Stomach (tissue), 4 donors: Measurements from ENCODE around the gene ABCB8.

Source experiments
- POLR2A ChIP-seq, 4 donors: fragments of 450-650 bp; IDR thresholded peaks; one replicate each; pipeline ENCODE4 v1.6.1; 2016; ENCODE audit warnings: antibody characterized with exemption in 4 of 4, control low read depth in 2 of 4, mild to moderate bottlenecking in 1 of 4, moderate library complexity in 1 of 4
- POLR2AphosphoS5 ChIP-seq, 3 donors: sonication (generic); formaldehyde crosslinking; IDR thresholded peaks; one replicate each; pipeline ENCODE4 v1.6.1; 2016; ENCODE audit warnings: antibody characterized with exemption in 3 of 3
- TF ChIP-seq, protein P1 (sequence below), 7 experiments: fragments of 450-650 bp in 4 of 7; fragments of 200-600 bp in 3 of 7; sonication (generic) in 3 of 7; IDR thresholded peaks; one replicate each; pipeline ENCODE4 v1.5.1; 2016 to 2019; ENCODE audit warnings: antibody characterized with exemption in 7 of 7, control low read depth in 2 of 7, mild to moderate bottlenecking in 1 of 7

- TF ChIP-seq POLR2A (IDR thresholded peaks at IDR 0.05) (no peak), POLR2AphosphoS5 (IDR thresholded peaks at IDR 0.05) (no peak)
- TF ChIP-seq, protein P1, sequence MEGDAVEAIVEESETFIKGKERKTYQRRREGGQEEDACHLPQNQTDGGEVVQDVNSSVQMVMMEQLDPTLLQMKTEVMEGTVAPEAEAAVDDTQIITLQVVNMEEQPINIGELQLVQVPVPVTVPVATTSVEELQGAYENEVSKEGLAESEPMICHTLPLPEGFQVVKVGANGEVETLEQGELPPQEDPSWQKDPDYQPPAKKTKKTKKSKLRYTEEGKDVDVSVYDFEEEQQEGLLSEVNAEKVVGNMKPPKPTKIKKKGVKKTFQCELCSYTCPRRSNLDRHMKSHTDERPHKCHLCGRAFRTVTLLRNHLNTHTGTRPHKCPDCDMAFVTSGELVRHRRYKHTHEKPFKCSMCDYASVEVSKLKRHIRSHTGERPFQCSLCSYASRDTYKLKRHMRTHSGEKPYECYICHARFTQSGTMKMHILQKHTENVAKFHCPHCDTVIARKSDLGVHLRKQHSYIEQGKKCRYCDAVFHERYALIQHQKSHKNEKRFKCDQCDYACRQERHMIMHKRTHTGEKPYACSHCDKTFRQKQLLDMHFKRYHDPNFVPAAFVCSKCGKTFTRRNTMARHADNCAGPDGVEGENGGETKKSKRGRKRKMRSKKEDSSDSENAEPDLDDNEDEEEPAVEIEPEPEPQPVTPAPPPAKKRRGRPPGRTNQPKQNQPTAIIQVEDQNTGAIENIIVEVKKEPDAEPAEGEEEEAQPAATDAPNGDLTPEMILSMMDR (IDR thresholded peaks at IDR 0.05): no peak
Observed at GRCh38 chr7:151009327-151010036, 18.8 kb upstream of the ABCB8 start.
